HCT116 (cell line): ENCODE results near the gene PCDH15.

Source experiments
- EZH2 ChIP-seq: fragments of 200-600 bp; sonication (generic); IDR thresholded peaks from 2 replicates; pipeline ENCODE4 v1.6.1; 2017; ENCODE audit warnings: antibody characterized with exemption, mixed run types
- SIN3A ChIP-seq: IDR thresholded peaks from 2 replicates; pipeline ENCODE4 v1.6.1; 2012; ENCODE audit warnings: low read depth
- SP1 ChIP-seq: IDR thresholded peaks from 2 replicates; pipeline ENCODE4 v1.6.1; 2012; ENCODE audit warnings: low read depth
- TF ChIP-seq, protein P1 (sequence below), 3 experiments: fragments of 200-600 bp in 1 of 3; sonication (generic) in 1 of 3; IDR thresholded peaks in 2 of 3; conservative IDR thresholded peaks in 1 of 3; 2 replicates each; pipeline ENCODE4 v1.5.1; 2012 to 2017; ENCODE audit warnings: low read depth in 2 of 3, low read length in 2 of 3, antibody characterized with exemption in 1 of 3, borderline replicate concordance in 1 of 3, control low read depth in 1 of 3, mild to moderate bottlenecking in 1 of 3, mixed read lengths in 1 of 3, mixed run types in 1 of 3, moderate library complexity in 1 of 3; ENCODE audit not compliant: insufficient read depth in 1 of 3

DNA sequence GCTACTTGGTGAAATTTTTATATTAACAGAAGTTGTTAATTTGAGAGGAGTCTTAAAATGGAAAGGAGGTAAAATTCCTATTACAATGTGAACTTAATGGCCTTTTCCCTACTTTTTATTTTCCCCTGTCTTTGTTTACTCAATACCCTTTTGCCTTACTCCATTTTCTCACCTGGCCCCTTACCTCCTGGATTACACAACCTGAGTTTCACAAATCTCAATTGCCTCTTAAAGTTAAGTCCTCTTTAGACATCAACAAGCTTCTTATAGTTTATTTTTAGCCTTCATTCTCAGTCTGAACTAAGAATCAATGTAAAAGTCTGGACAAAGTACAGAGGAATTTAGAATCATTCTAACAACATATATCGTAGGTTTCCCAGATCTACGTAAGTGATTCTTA is 247.0 kb downstream of the PCDH15 start:
- TF ChIP-seq, protein P1, sequence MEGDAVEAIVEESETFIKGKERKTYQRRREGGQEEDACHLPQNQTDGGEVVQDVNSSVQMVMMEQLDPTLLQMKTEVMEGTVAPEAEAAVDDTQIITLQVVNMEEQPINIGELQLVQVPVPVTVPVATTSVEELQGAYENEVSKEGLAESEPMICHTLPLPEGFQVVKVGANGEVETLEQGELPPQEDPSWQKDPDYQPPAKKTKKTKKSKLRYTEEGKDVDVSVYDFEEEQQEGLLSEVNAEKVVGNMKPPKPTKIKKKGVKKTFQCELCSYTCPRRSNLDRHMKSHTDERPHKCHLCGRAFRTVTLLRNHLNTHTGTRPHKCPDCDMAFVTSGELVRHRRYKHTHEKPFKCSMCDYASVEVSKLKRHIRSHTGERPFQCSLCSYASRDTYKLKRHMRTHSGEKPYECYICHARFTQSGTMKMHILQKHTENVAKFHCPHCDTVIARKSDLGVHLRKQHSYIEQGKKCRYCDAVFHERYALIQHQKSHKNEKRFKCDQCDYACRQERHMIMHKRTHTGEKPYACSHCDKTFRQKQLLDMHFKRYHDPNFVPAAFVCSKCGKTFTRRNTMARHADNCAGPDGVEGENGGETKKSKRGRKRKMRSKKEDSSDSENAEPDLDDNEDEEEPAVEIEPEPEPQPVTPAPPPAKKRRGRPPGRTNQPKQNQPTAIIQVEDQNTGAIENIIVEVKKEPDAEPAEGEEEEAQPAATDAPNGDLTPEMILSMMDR (IDR thresholded peaks at IDR 0.05 in 2 of 3, conservative IDR thresholded peaks at IDR 0.05 in 1 of 3; ENCODE audit: borderline replicate concordance in 1 of 3, insufficient read depth in 1 of 3, low read depth in 2 of 3, low read length in 2 of 3), result no peak
- TF ChIP-seq EZH2 (no peak), SIN3A (no peak), SP1 (no peak)
